Iris pigment epithelial cell (primary cell): ENCODE results near the gene ARHGEF3.

Experiments
- DNase-seq: peaks from one replicate; pipeline ENCODE4 v3.0.0-alpha.2; 2011; ENCODE audit warnings: low read depth

Gene ARHGEF3

GRCh38 chr3:56823421-56823926 lies 21.7 kb upstream of the ARHGEF3 start:
- no peak for DNase-seq

DNA sequence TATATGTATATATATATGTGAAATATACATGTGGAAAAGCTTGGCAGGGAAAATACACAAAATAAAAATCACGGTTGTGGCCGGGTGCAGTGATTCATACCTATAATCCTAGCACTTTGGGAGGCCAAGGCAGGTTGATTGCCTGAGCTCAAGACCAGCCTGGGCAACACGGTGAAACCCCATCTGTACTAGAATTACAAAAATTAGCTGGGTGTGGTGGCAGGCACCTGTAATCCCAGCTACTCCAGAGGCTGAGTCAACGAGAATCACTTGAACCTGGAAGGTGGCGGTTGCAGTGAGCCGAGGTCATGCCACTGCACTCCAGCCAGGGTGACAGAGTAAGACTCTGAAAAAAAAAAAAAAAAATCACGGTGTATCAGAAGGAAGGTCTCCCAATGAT lies 20.8 kb upstream of the ARHGEF3 start:
- DNase-seq, result no peak

DNA sequence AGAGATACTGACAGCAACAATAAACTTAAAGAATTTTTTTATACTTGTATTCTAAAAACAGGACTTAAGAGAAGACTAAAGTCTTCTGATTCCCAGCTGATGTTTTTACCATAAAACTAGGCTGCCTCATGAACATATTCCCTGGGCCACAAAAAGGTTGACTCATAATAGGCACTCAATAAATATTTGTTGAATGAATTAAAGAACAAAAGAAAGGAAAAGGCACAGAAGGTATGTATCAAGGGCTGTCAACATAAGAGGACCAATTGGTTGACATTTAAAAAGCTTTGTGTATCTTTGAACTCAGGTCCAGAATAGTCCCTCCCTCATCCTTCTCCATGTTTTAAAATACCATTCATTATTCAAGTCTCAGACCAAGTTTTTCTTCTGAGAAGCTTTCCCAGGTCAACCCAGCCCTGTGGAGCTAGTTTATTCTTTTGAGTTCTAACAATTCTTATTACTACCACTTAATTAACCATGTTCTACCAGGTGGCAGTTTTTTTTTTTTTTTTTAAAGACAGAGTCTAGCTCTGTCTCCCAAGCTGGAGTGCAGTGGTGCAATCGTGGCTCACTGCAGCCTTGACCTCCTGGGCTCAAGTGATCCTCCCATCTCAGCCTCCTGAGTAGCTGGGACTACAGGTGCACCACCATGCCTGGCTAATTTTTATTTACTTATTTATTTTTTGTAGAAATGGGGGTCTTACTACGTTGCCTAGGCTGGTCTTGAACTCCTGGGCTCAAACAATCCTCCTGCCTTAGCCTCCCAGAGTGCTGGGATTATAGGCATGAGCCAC lies 17.5 kb upstream of the ARHGEF3 start:
- no peak for DNase-seq

- no peak for DNase-seq
These were observed 16.6 kb upstream of the ARHGEF3 start for GRCh38 chr3:56818156-56818985.

DNA sequence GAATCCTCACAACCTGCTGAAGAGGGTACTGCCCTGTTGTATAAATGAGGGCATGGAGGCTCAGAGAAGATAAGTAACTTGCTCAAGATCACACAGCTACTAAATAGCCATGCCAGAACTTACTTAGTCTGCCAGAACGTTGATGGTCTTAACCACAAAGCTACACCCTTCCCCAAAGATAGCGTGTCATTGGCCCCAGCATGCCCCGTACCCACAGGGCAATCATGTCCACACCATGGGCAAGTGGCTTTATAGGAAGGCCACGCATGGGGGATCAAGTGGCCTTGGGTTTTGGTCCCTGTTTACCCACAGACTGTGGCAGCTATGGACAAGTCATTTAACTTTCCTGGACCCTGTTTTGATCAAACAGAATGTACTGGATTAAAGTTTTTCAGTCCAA lies 15.9 kb upstream of the ARHGEF3 start:
- no peak for DNase-seq

DNA sequence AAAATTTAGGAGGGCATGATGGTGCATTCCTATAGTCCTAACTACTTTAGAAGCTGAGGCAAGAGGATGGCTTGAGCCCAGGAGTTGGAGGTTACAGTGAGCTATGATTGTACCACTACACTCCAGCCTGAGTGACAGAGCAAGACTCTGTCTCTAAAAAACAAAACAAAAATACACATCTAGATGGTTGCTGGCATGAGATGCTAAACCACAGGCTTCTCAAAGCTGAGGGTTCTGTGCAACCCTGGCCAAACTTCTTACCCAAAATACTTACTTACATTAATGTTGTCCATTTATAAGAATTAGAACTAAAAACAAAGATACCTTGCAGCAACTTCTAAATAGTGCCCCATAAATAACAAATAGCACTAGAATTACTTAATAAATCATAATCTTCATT lies 14.3 kb upstream of the ARHGEF3 start:
- DNase-seq, result no peak

DNA sequence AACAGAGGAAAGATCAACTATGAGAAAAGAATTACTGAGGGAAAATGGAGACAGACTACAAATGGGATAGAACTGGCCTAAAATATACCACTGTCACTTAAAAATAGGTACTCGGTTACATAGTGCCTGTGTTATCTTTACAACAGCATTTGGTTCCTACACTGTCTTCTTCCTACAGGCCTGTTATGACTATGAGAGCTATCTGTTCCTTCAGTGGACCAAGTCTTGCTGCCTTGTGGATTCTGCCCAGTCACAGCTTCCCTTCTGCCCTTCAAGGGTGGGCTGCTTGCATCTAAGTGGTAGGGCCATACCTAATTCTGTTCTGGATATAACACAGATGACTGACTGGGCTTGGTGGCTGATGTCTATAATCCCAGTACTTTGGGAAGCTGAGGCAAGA lies 13.8 kb upstream of the ARHGEF3 start:
- no peak for DNase-seq

GRCh38 chr3:56813653-56813960 lies 11.9 kb upstream of the ARHGEF3 start:
- DNase-seq, result no peak

- peak; percentile 48 for DNase-seq
These were observed 11.3 kb upstream of the ARHGEF3 start for GRCh38 chr3:56812754-56813652.

DNA sequence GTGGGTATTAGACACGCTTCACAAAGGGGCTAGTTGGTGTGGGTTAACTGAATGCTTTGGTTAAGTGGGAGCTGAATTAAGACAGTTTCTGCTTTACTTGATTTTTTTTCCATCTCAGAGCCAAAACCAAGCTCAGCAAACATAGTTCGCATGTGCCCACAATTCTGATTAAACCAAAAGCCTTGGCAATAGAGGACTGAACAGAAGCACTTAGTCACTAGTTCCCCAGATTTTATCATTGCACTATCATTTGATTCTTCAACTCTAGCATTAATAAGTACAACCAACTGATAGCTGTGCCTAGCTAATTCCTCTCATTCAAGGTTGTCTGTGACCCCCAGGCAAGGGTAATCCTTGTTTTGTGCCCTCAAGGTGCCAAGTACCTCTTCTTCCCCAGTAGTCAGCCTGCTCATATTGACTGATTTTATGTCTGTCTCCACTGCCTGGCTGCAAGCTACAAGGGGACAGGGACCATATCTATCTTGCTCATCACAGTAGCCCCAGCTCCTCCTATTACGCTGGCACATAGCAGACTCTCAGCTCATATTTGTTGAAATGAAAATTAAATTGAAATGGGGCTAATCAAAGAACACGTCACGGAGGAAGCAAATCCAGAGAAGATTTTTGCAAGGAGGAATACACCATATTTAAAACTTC lies 9.9 kb upstream of the ARHGEF3 start:
- no peak for DNase-seq

DNA sequence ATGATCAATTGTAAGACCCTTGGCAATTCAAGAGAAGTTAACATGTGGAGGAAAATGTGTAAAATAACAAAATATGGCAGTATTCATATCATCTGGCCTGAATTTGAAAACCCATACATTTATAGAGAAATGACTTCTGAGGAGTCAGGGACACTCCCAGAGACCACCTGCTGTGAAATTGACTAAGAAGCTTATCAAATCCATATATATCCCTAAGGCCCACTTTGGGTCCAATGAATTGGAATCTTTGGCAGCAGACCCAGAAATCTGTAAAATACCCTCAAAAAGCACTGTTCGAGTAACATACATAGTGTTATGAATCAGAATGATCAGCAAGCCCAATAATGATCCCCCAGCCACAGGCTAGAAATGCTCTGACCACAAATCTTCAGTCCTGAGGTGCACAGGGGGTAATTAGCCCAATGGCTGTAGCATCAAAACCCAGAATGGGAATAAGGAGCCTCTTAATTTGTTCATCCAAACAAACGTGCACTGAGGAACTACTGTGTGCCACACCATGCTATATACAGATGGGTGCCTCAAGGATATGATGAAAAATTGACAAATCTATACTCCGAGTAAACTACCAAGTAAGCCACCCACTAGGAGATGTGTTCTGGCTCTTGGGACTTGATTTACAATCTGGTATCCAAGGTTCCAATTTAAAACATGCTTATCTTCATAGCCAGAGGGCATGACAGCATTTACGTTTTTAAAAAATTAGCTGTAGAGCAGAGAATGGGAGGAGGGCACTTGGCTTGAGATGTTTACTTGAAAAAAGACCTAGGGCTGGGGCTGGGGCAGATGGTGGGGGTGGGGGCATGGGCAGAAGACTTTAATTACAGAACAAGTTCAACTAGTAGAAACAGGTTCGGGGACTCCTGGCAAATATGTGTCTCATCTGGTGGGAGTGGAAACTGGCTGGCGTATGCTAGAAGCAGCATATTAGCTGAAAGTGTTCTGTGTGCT lies 9.1 kb upstream of the ARHGEF3 start:
- no peak for DNase-seq

DNA sequence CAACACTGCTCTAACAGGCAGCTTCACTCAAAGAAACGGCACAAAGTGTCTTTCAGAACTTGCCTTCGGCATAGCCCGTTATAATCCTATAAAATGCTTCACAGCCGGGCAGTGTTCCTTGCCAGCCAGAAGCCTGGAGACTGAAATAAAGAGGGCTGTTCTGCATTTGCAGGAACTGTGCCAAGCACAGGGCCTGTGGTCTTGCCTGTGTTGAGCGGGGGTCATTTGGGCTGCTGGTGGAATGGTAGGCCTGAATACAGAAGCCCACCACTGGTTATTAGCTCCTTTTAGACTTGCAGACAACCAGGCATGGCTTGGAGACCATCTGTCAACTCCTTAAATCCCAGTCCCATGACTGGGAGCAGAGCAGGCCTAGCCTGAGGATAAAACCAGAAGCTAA lies 4.7 kb upstream of the ARHGEF3 start:
- no peak for DNase-seq

DNA sequence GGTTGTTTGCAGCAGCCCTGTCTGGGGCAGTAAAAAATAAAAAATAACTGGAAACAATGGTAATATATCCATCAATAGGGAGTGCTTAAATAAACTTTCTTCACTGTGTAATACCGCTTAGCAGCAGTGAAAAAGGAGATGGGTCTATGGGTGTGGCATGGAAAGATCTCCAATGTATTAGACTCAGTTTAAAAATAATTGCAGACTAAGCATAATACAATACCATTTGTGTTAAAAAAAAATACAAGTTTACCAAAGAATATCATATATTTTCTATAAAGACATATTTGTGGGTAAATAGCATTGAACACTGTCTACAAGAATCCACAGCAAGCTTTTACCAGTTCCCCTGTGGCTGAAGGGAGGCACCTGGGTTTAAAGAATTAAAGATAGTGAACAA lies 1.0 kb upstream of the ARHGEF3 start:
- DNase-seq, result no peak

- DNase-seq, result no peak
These were observed 613 bp upstream of the ARHGEF3 start for GRCh38 chr3:56802378-56802745.

DNA sequence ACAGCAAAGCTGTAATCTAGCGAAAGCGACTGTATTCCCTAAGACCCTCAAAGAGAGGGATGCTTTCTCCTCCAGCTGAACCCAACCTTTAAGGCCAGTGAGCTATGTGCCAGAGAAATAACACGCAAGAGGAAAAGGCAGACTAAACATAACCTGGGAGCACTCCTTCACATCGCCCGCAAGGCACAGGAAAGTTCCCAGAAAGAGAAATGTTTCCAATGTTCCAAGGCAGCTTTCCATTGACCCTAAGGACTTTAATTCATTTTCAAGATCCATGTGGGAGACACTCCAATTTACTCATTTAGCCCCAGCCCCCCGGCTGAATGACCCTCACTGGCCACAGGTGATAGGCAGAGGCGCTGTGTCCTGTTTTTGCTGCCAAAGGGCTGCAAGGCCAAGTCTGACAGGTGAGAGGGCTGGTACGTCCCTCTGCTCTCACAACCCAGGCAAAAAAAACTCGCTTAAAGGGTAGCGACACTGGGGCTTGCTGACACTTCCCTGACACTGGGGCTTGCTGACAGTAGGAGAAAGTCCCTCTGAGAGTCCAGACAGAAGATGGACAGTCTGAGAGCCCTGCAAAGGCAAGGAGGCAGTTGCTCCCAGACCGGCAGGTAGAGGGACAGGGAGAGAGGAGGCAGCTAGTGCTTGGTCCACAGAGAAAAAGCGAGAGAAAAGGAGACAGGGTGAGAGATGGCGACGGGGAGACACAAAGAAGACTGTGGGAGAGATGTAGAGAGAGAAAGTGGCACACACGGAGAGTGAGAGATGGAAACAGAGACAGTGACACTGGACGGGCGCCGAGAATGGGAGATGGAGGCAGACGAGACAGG lies 702 bp downstream of the ARHGEF3 start:
- DNase-seq, result no peak

GRCh38 chr3:56800130-56800831 lies 1.5 kb downstream of the ARHGEF3 start:
- peak; percentile 43 for DNase-seq

DNA sequence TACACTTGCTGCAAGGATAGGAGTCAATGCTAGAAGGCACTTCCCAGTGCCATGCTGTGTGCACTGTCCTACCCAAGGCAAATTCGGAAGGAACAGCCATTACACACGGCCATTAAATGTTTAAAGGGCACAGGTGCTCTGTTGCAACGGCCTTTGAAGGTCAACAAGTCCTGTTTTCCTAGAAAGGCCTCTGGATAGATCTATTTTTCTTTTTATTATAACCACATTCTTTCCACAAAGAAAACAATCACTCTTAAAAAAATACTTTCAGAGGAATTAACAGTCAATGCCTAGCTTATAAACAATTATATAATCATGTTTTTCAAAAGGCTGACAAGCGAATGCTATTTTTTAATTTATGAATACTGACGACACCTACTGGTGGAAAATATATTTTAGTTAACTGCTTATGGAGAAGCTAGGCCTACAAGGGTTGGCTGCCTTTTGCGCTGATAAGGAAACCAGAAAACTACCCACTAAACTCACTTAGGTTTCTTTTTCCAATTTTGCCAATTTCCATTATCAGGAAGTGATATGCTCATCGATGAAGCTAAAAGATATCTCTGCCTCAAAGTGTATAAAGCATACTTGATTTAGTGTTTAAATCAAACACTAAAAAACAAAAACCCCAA lies 2.4 kb downstream of the ARHGEF3 start:
- peak; percentile 72 for DNase-seq

DNA sequence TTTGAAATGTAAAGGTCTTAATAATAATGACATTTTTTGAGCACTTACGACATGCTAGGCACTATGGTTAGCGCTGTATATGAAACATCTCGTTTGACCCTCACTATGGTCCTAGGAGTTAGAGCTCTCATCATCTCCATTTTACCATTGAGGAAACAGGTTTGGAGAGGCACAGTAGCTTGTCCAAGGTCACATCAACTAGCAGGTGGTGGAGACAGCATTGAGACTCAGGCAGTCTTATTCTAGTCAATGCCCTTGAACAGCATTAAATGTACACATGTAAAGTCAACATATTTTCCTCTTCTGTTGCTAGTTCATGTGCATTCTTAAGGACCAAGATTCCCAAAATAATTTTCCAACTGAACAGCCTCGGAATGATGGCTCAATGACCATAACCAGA lies 4.8 kb downstream of the ARHGEF3 start:
- no peak for DNase-seq

- peak; percentile 81 for DNase-seq
These were observed 5.5 kb downstream of the ARHGEF3 start for GRCh38 chr3:56796202-56796601.
